ENCODE measurements around the gene CPM. TPM values are rescaled to one million over a fixed set of nuclear protein-coding genes. Genes with fewer than 3 reads are reported as not detected.

CPM gene
- total RNA-seq, 1 donor from 2014 or later, result 224 TPM

GRCh38 chr12:68943848-68944247 lies 10.9 kb upstream of the CPM start:
- Histone ChIP-seq H3K36me3 (no peaks in the 10 kb centered on the region), H3K27me3 (ENCODE audit: low read depth) (no peaks in the 10 kb centered on the region), H3K4me1 (no peaks in the 10 kb centered on the region), H3K4me3 (no peak overlapping the region), H3K27ac (no peak overlapping the region), H3K9me3 (no peaks in the 10 kb centered on the region)
- intact Hi-C loops (cut with DNase I), result no loop called here
- no peak for TF ChIP-seq CTCF (IDR thresholded peaks at IDR 0.05)
- DNase-seq (no peak), ATAC-seq (no peak)

GRCh38 chr12:68940731-68941130 lies 7.8 kb upstream of the CPM start:
- no peak for TF ChIP-seq CTCF (IDR thresholded peaks at IDR 0.05)
- Histone ChIP-seq H3K4me3 (no peak overlapping the region), H3K4me1 (no peaks in the 10 kb centered on the region), H3K27me3 (ENCODE audit: low read depth) (no peaks in the 10 kb centered on the region), H3K27ac (no peak overlapping the region), H3K36me3 (no peaks in the 10 kb centered on the region), H3K9me3 (no peaks in the 10 kb centered on the region)
- DNase-seq, result no peak
- intact Hi-C loops (cut with DNase I), result no loop called here
- ATAC-seq, result no peak

- H3K4me1 ChIP-seq, result no peaks in the 10 kb centered on the region
- H3K36me3 ChIP-seq, result no peaks in the 10 kb centered on the region
- H3K9me3 ChIP-seq, result no peaks in the 10 kb centered on the region
- no peak overlapping the region for H3K4me3 ChIP-seq
- TF ChIP-seq CTCF (IDR thresholded peaks at IDR 0.05), result no peak
- no peak for DNase-seq
- H3K27me3 ChIP-seq (ENCODE audit: low read depth), result no peaks in the 10 kb centered on the region
- H3K27ac ChIP-seq, result no peak overlapping the region
- intact Hi-C loops (cut with DNase I), result no loop called here
- no peak for ATAC-seq
These were observed 6.5 kb upstream of the CPM start for GRCh38 chr12:68939505-68939904.

GRCh38 chr12:68934392-68934791 lies 1.4 kb upstream of the CPM start:
- Histone ChIP-seq H3K36me3 (no peaks in the 10 kb centered on the region), H3K27ac (no peak overlapping the region), H3K27me3 (ENCODE audit: low read depth) (no peaks in the 10 kb centered on the region), H3K9me3 (no peaks in the 10 kb centered on the region), H3K4me1 (peaks cover 7% of the 10 kb centered on the region), H3K4me3 (no peak overlapping the region)
- DNase-seq, result no peak
- intact Hi-C loops (cut with DNase I), result no loop called here
- no peak for TF ChIP-seq CTCF (IDR thresholded peaks at IDR 0.05)
- no peak for ATAC-seq

GRCh38 chr12:68932128-68932960 lies 627 bp downstream of the CPM start:
- Histone ChIP-seq H3K27me3 (ENCODE audit: low read depth) (no peaks in the 10 kb centered on the region), H3K27ac (peak overlapping the region; percentile 90), H3K9me3 (no peaks in the 10 kb centered on the region), H3K4me3 (peak overlapping the region; percentile 86), H3K4me1 (peaks cover 7% of the 10 kb centered on the region), H3K36me3 (no peaks in the 10 kb centered on the region)
- DNase-seq, result no peak
- ATAC-seq, result peak; percentile 69 to 78
- intact Hi-C loops (cut with DNase I), result no loop called here
- TF ChIP-seq CTCF (IDR thresholded peaks at IDR 0.05), result no peak
